Activated T-helper 1 cell treated with anti-CD3 and anti-CD28 coated beads, Interleukin-12 subunit alpha, Interleukin-12 subunit beta, Interleukin-2, Interleukin-4 antibody, amounts not matched to agents 30 ng/mL and 10 ng/mL and 1 ng/mL, durations not matched to agents 14 hours and 24 hours and 36 hours (primary cell): ENCODE data around the gene GPRIN2. TPM values are rescaled to one million over a fixed set of nuclear protein-coding genes. Genes with fewer than 3 reads are reported as not detected.

Experiments
- DNase-seq: peaks from one replicate; pipeline ENCODE4 v3.0.0; 2021; ENCODE audit warnings: low spot score
- H3K27ac Mint-ChIP-seq: one replicate; pipeline ENCODE4 v1.8.0; 2021; ENCODE audit warnings: mild to moderate bottlenecking, mixed read lengths
- H3K27me3 Mint-ChIP-seq: one replicate; pipeline ENCODE4 v1.8.0; 2022; ENCODE audit warnings: mild to moderate bottlenecking, moderate library complexity, mixed read lengths; ENCODE audit not compliant: insufficient read depth
- H3K36me3 Mint-ChIP-seq: one replicate; pipeline ENCODE4 v1.8.0; 2021; ENCODE audit warnings: low read depth, mixed read lengths
- H3K4me1 Mint-ChIP-seq: one replicate; pipeline ENCODE4 v1.8.0; 2021; ENCODE audit warnings: low read depth, mixed read lengths
- H3K4me3 Mint-ChIP-seq: one replicate; pipeline ENCODE4 v1.8.0; 2021; ENCODE audit warnings: mild to moderate bottlenecking, moderate library complexity, mixed read lengths
- H3K9me3 Mint-ChIP-seq: one replicate; pipeline ENCODE4 v1.8.0; 2021; ENCODE audit warnings: mixed read lengths
- intact Hi-C: fragments of 100-400 bp; cut with micrococcal nuclease; formaldehyde crosslinking; loops from one replicate; pipeline ENCODE4 v1.15.1; 2024
- total RNA-seq: library from RNA; stranded (reverse); gene quantifications from 2 replicates; pipeline ENCODE4 v1.2.3, GENCODE V29; 2022

GPRIN2 gene
- total RNA-seq, 1 donor from 2014 or later, result not detected

- no peak overlapping the region for H3K4me3 Mint-ChIP-seq
- no peaks in the 10 kb centered on the region for H3K4me1 Mint-ChIP-seq
- intact Hi-C loops, result no loop called here
- H3K9me3 Mint-ChIP-seq, result no peaks in the 10 kb centered on the region
- no peak for DNase-seq
- H3K27me3 Mint-ChIP-seq, result no peaks in the 10 kb centered on the region
- no peaks in the 10 kb centered on the region for H3K36me3 Mint-ChIP-seq
- H3K27ac Mint-ChIP-seq, result no peak overlapping the region
Measured at GRCh38 chr10:46550076-46550790, 6.2 kb downstream of the GPRIN2 start.

- DNase-seq, result no peak
- H3K9me3 Mint-ChIP-seq, result no peaks in the 10 kb centered on the region
- intact Hi-C loops, result no loop called here
Measured at GRCh38 chr10:46549171-46550075, 7.0 kb downstream of the GPRIN2 start.

GRCh38 chr10:46548498-46549090 lies 7.9 kb downstream of the GPRIN2 start:
- Mint-ChIP-seq H3K4me3 (no peak overlapping the region), H3K9me3 (no peaks in the 10 kb centered on the region), H3K27ac (no peak overlapping the region), H3K27me3 (peaks cover 3% of the 10 kb centered on the region), H3K4me1 (no peaks in the 10 kb centered on the region), H3K36me3 (no peaks in the 10 kb centered on the region)
- intact Hi-C loops, result no loop called here
- no peak for DNase-seq

More at GRCh38 chr10:46549171-46550075, 7.0 kb downstream of the GPRIN2 start:
- no peaks in the 10 kb centered on the region for H3K4me1 Mint-ChIP-seq
- no peak overlapping the region for H3K4me3 Mint-ChIP-seq
- H3K27ac Mint-ChIP-seq, result no peak overlapping the region
- H3K36me3 Mint-ChIP-seq, result no peaks in the 10 kb centered on the region
- peaks cover 3% of the 10 kb centered on the region for H3K27me3 Mint-ChIP-seq

GRCh38 chr10:46547541-46548497 lies 8.6 kb downstream of the GPRIN2 start:
- Mint-ChIP-seq H3K4me1 (no peaks in the 10 kb centered on the region), H3K27ac (no peak overlapping the region), H3K36me3 (no peaks in the 10 kb centered on the region), H3K4me3 (no peak overlapping the region), H3K9me3 (no peaks in the 10 kb centered on the region), H3K27me3 (peaks cover 3% of the 10 kb centered on the region)
- no peak for DNase-seq
- intact Hi-C loops, result no loop called here

DNA sequence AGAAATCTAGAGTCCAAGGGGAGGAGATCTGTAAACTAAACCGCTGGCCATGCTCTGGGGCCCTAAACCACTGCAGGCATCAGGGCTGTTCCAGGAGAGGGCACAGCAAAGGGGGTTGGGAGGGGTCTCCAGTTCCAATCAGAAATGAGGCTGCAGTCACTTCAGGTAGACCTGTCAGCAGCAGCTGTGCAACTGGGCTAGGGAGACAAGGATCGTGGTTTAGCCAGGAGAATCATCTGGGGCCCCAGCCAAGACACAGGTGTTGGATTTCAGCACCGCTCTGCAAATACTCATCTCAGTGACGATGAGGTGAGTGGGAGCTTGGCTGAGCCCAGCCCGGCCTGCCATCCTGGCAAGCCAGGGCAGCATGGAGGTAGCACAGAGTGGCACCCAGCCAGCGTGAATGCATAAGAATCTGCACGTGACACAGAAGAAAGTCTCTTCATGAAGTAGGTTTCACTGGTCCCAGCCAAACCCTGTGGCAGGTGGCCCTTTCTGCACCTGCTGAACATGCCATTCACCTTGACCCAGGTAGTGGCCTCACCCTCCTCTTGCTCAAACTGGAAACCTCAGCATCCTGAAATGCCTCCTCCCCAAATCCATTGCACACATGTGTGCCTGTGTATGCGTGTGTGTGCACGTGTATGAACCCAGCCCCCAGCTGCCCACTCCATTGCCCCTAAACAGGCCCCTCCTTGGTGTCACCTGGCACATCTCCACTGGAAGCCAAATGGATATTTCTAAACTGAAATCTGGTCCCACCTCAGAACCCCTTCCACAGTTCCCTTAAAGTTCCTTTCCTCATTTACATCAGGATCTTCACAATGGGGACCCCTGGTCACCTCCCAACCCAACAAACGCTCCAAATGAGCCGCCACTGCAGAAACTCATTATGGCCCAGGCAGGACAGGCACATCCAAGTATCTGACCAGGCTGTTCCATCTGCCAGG lies 9.6 kb downstream of the GPRIN2 start:
- DNase-seq, result no peak
- intact Hi-C loops, result no loop called here
- no peaks in the 10 kb centered on the region for H3K9me3 Mint-ChIP-seq
- H3K27ac Mint-ChIP-seq, result no peak overlapping the region
- no peak overlapping the region for H3K4me3 Mint-ChIP-seq
- peaks cover 9% of the 10 kb centered on the region for H3K27me3 Mint-ChIP-seq
- H3K36me3 Mint-ChIP-seq, result no peaks in the 10 kb centered on the region
- H3K4me1 Mint-ChIP-seq, result no peaks in the 10 kb centered on the region

DNA sequence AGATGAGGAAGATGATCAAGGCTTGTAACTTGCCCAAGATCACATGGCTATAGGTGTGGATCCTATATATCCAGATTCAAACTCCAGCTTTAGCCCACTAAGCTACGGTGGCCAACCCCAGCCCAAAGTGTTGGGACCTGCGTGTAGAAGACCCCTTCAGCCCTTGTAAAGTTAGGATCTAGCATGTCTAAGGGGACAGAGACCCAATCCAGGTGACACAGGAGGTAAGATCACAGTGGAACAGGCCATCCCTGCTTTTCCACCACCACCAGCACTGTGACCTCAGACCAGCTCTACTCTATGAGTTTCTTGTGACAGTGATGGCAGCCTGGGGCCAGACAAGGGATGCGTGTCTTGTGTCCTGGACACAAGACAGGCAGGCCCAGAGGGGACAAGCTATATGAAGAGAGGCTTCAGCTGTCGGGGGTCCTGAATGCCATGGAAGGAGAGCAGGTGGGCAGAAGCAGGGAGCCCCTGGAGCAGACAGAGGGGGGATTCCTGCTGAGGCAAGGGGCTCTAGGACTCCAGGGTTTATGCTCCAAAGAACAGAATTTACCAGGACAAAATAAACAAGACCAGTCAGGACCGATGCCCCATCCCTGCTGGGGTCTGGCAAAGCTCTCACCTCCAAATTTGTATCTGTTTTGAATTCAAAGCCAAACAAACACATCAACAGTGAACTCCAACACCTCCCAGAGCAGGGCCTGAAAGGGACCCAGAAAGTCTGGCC lies 10.4 kb downstream of the GPRIN2 start:
- no peak for DNase-seq
- no peaks in the 10 kb centered on the region for H3K9me3 Mint-ChIP-seq
- H3K4me1 Mint-ChIP-seq, result no peaks in the 10 kb centered on the region
- H3K27ac Mint-ChIP-seq, result no peak overlapping the region
- H3K36me3 Mint-ChIP-seq, result no peaks in the 10 kb centered on the region
- intact Hi-C loops, result no loop called here
- H3K4me3 Mint-ChIP-seq, result no peak overlapping the region
- H3K27me3 Mint-ChIP-seq, result peaks cover 10% of the 10 kb centered on the region

DNA sequence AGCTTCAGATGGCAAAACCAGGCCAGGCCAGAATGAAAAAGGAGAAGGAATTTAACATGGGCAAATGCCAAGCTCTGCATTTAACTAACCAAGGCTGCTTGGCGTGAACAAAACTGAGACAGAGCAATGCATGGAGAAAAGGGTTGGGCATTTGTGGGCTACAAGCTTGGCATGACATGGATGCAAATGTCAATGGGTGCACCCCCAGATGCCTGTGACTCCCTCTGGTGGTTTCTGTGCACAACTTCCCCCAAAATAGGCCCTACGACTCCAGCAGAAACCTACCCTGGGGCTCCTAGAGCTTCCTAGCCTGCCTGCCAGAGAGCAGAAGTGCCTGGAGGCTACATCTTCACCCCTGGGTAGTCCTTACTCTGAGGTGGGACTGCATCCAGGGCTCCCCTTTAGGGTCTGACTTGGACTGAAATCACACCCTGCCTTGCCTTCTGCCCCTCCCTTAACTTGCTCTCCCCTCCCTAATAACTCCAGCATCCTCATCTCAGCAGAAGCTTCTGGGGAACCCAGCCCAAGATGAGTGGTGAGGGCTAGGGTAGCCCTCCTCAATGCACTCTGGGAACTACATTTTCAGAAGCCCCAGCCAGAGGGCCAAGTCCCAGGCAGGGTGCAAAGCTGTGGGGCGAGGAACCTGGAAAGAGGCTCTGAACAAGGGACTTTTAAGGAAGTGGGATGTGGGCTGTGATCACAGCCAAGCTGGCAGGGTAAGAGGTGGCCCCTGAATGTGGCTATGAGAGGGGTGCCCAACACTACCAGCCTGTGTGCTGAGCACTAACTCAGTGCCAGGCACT lies 11.3 kb downstream of the GPRIN2 start:
- H3K4me3 Mint-ChIP-seq, result no peak overlapping the region
- H3K4me1 Mint-ChIP-seq, result no peaks in the 10 kb centered on the region
- H3K36me3 Mint-ChIP-seq, result no peaks in the 10 kb centered on the region
- intact Hi-C loops, result no loop called here
- H3K27me3 Mint-ChIP-seq, result peaks cover 17% of the 10 kb centered on the region
- no peaks in the 10 kb centered on the region for H3K9me3 Mint-ChIP-seq
- DNase-seq, result no peak
- no peak overlapping the region for H3K27ac Mint-ChIP-seq

DNA sequence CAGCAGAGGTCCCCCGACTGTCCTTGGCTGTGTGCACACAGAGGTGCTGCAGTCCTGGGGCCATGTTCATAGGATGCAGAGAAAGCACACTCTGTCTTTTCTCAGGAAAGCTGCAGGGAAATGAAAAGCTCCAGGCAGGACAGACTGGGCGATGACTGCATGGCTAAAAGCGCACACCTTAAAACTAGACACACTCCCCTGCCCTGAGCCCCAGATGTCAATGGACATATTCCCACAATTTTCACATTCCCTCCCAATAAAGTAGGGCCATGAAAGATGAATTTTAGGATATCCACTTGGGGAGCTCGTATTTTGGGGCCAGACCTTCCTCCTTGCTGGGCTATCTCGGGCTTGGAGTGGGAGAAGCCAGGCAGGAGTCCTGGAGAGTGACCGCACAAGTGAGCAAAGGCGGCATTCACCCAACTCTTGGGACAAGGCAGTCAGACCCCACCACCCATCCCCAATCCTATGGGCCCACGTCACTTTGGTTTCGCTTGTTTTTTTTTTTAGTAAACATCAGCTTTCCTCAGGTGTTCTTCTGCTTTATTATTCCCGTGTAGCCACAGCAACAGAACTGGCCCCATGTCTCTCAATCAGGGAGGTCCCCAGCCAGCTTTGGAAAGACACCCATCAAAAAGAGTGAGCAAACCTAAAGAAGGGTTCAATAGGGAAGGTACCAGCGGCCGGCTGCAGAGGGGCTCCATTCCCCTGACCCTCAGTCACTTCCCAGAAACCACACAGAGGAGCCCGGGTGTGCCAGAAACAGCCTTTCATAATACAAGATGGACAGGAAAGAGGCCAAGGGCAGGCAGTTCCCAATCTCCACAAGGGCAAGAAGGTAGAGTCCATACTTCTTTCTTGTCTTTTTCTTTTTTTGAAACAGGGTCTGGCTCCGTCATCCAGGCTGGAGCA lies 12.7 kb downstream of the GPRIN2 start:
- no peak for DNase-seq
- Mint-ChIP-seq H3K9me3 (no peaks in the 10 kb centered on the region), H3K27me3 (peaks cover 23% of the 10 kb centered on the region), H3K4me1 (no peaks in the 10 kb centered on the region), H3K4me3 (no peak overlapping the region), H3K27ac (no peak overlapping the region), H3K36me3 (no peaks in the 10 kb centered on the region)
- intact Hi-C loops, result no loop called here

- Mint-ChIP-seq H3K9me3 (no peaks in the 10 kb centered on the region), H3K36me3 (no peaks in the 10 kb centered on the region), H3K4me1 (no peaks in the 10 kb centered on the region), H3K4me3 (no peak overlapping the region), H3K27ac (no peak overlapping the region), H3K27me3 (peaks cover 28% of the 10 kb centered on the region)
- no peak for DNase-seq
- intact Hi-C loops, result no loop called here
Measured at GRCh38 chr10:46542567-46543465, 13.6 kb downstream of the GPRIN2 start.
